Limb (tissue), 2 donors: ENCODE data around the gene TMEM91.
"Not testable (repeated sequence)": the region's sequence is repeated elsewhere in the genome, so short reads cannot be mapped to it uniquely, and the experiment has no call there.

ENCODE experiments used
- DNase-seq, 2 donors: peaks; one replicate each; pipeline ENCODE4 v3.0.0-alpha.2; 2016; ENCODE audit errors: extremely low spot score in 2 of 2

TMEM91 gene

GRCh38 chr19:41376241-41376997 is at the start of gene TMEM91:
TSS of gene TMEM91 (plus strand) at chr19:41376533. CDS start at chr19:41378310, 1,777 bp downstream.
- DNase-seq: peak in 1 of 2 donors; percentile 72

GRCh38 chr19:41327076-41327575 is 49.2 kb upstream of the TMEM91 start:
- DNase-seq: no peak

- no peak for DNase-seq
Observed at GRCh38 chr19:41327576-41328156, 48.7 kb upstream of the TMEM91 start.

- DNase-seq: no peak
Observed at GRCh38 chr19:41328157-41328841, 48.0 kb upstream of the TMEM91 start.

GRCh38 chr19:41328842-41329225 is 47.5 kb upstream of the TMEM91 start:
- no peak for DNase-seq

- no peak for DNase-seq
Observed at GRCh38 chr19:41330481-41330880, 45.9 kb upstream of the TMEM91 start.

GRCh38 chr19:41330946-41331678 is 45.2 kb upstream of the TMEM91 start:
- DNase-seq: no peak

GRCh38 chr19:41332000-41332399 is 44.3 kb upstream of the TMEM91 start:
- no peak for DNase-seq

- DNase-seq: no peak
Observed at GRCh38 chr19:41332468-41332867, 43.9 kb upstream of the TMEM91 start.

- no peak for DNase-seq
Observed at GRCh38 chr19:41334793-41335192, 41.5 kb upstream of the TMEM91 start.

- no peak for DNase-seq
Observed at GRCh38 chr19:41335467-41335866, 40.9 kb upstream of the TMEM91 start.

GRCh38 chr19:41339936-41340335 is 36.4 kb upstream of the TMEM91 start:
- DNase-seq: no peak

- no peak for DNase-seq
Observed at GRCh38 chr19:41341669-41342490, 34.5 kb upstream of the TMEM91 start.

GRCh38 chr19:41344162-41344561 is 32.2 kb upstream of the TMEM91 start:
- no peak for DNase-seq

- not testable (repeated sequence) for DNase-seq
Observed at GRCh38 chr19:41346916-41347315, 29.4 kb upstream of the TMEM91 start.

- no peak for DNase-seq
Observed at GRCh38 chr19:41350735-41351338, 25.5 kb upstream of the TMEM91 start.

GRCh38 chr19:41351339-41352245 is 24.7 kb upstream of the TMEM91 start:
- peak in 1 of 2 donors; percentile 62 for DNase-seq

GRCh38 chr19:41352279-41352608 is 24.1 kb upstream of the TMEM91 start:
- no peak for DNase-seq
